ENCODE results near the gene KIF2B. TPM values are rescaled to one million over a fixed set of nuclear protein-coding genes. Genes with fewer than 3 reads are reported as not detected.

KIF2B gene
- total and polyA plus RNA-seq, 2 of the 4 experiments (the other 2 are of a cell fraction), result not detected

DNA sequence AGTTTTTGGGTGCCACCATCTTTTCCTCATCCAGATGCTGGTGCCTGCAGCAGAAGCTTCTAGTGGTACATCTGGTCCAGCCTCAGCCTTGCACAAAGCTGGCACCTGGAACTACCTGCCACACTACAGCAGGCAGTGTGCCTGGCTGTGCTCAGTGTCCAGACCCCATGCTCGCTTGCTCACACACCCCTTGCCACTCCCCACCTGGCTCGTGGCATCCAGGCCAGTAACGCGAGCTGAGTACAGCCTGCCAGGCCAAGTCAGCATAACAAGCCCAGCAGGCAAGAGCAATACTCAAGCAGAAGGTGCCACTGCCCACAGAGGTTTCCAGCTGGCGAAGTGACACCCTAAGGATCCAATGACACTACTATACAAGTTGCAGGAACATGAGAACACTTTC, 29.7 kb upstream of the KIF2B start:
- Histone ChIP-seq H2BK5ac (ENCODE audit: low read depth, low read length, poor library complexity, severe bottlenecking) (no peak overlapping the region), H4K91ac (ENCODE audit: insufficient read depth, low read depth, low read length) (no peak overlapping the region), H3K4me1 (ENCODE audit: control insufficient read depth, insufficient read depth, low read length) (no peaks in the 10 kb centered on the region), H2AK9ac (replicated peaks; ENCODE audit: low read depth, low read length, poor library complexity) (no peak overlapping the region), H3K18ac (ENCODE audit: low read depth, low read length) (no peak overlapping the region), H3K4me2 (ENCODE audit: low read depth, low read length) (no peak overlapping the region), H3K14ac (replicated peaks; ENCODE audit: low read depth, low read length) (no peak overlapping the region), H3K9me3 (ENCODE audit: control insufficient read depth, insufficient read depth, low read length) (peaks cover 17% of the 10 kb centered on the region), H4K20me1 (ENCODE audit: insufficient read depth, low read length) (no peaks in the 10 kb centered on the region), H3K4me3 (ENCODE audit: insufficient read depth, low read depth, low read length) (no peak overlapping the region), H3K4ac (ENCODE audit: low read depth, low read length) (no peak overlapping the region), H3K36me3 (ENCODE audit: control insufficient read depth, insufficient read depth, low read length) (no peaks in the 10 kb centered on the region), H3K23ac (ENCODE audit: low read depth, low read length) (no peak overlapping the region), H2BK120ac (ENCODE audit: low read depth, low read length) (no peak overlapping the region), H2AK5ac (ENCODE audit: low read depth, low read length) (no peak overlapping the region), H4K5ac (ENCODE audit: low read depth, low read length) (no peak overlapping the region), H3K56ac (ENCODE audit: extremely low read depth, insufficient read depth, low read length) (no peak overlapping the region), H4K8ac (ENCODE audit: low read depth in 2 of 2, low read length in 2 of 2) (no peak overlapping the region), H2AFZ (replicated peaks; ENCODE audit: low read length, poor library complexity) (no peak overlapping the region), H3K79me1 (ENCODE audit: low read depth in 1 of 2, low read length in 2 of 2) (no peaks in the 10 kb centered on the region), H2BK15ac (ENCODE audit: low read depth, low read length) (no peak overlapping the region), H2BK20ac (ENCODE audit: low read depth, low read length) (no peak overlapping the region), H3K27ac (ENCODE audit: insufficient read depth, low read length) (no peak overlapping the region), H3K9ac (ENCODE audit: low read depth, low read length) (no peak overlapping the region), H3K27me3 (ENCODE audit: control insufficient read depth, insufficient read depth, low read length) (no peaks in the 10 kb centered on the region), H3K9me1 (ENCODE audit: insufficient read depth, low read length) (no peaks in the 10 kb centered on the region)
- TF ChIP-seq NFE2L2 (IDR thresholded peaks at IDR 0.05; ENCODE audit: low read depth, low read length), result no peak
- TF ChIP-seq, protein P1, sequence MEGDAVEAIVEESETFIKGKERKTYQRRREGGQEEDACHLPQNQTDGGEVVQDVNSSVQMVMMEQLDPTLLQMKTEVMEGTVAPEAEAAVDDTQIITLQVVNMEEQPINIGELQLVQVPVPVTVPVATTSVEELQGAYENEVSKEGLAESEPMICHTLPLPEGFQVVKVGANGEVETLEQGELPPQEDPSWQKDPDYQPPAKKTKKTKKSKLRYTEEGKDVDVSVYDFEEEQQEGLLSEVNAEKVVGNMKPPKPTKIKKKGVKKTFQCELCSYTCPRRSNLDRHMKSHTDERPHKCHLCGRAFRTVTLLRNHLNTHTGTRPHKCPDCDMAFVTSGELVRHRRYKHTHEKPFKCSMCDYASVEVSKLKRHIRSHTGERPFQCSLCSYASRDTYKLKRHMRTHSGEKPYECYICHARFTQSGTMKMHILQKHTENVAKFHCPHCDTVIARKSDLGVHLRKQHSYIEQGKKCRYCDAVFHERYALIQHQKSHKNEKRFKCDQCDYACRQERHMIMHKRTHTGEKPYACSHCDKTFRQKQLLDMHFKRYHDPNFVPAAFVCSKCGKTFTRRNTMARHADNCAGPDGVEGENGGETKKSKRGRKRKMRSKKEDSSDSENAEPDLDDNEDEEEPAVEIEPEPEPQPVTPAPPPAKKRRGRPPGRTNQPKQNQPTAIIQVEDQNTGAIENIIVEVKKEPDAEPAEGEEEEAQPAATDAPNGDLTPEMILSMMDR (conservative IDR thresholded peaks at IDR 0.05; ENCODE audit: low read depth, low read length), result no peak
- TF ChIP-seq, protein P2, sequence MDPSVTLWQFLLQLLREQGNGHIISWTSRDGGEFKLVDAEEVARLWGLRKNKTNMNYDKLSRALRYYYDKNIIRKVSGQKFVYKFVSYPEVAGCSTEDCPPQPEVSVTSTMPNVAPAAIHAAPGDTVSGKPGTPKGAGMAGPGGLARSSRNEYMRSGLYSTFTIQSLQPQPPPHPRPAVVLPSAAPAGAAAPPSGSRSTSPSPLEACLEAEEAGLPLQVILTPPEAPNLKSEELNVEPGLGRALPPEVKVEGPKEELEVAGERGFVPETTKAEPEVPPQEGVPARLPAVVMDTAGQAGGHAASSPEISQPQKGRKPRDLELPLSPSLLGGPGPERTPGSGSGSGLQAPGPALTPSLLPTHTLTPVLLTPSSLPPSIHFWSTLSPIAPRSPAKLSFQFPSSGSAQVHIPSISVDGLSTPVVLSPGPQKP (IDR thresholded peaks at IDR 0.05; ENCODE audit: borderline replicate concordance, low read depth, low read length), result no peak
- TF ChIP-seq, protein P3, sequence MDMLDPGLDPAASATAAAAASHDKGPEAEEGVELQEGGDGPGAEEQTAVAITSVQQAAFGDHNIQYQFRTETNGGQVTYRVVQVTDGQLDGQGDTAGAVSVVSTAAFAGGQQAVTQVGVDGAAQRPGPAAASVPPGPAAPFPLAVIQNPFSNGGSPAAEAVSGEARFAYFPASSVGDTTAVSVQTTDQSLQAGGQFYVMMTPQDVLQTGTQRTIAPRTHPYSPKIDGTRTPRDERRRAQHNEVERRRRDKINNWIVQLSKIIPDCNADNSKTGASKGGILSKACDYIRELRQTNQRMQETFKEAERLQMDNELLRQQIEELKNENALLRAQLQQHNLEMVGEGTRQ (IDR thresholded peaks at IDR 0.05; ENCODE audit: low read depth, low read length), result no peak
- TF ChIP-seq RCOR1 (IDR thresholded peaks at IDR 0.05; ENCODE audit: insufficient replicate concordance, low read length), result no peak
- TF ChIP-seq SMC3 (IDR thresholded peaks at IDR 0.05; ENCODE audit: low read depth, low read length), result no peak
- no peak for TF ChIP-seq FOS (IDR thresholded peaks at IDR 0.05; ENCODE audit: low read depth, low read length)
- no peak for TF ChIP-seq MAFK (IDR thresholded peaks at IDR 0.05; ENCODE audit: low read depth, low read length)
- TF ChIP-seq CHD1 (IDR thresholded peaks at IDR 0.05; ENCODE audit: low read depth, low read length), result no peak
- no peak for TF ChIP-seq CEBPB (IDR thresholded peaks at IDR 0.05; ENCODE audit: low read depth, low read length)
- no peak for TF ChIP-seq RAD21 (IDR thresholded peaks at IDR 0.05; ENCODE audit: low read length)
- ChIA-PET POLR2A (ENCODE audit: unreplicated experiment) (no interaction called here), CTCF (no interaction called here)
- BruUV-seq (replicated peaks), result no TSS peak
- DNase-seq (no peak), ATAC-seq (ENCODE audit: low read depth) (no peak)
- dilution Hi-C loops (cut with HindIII; ENCODE audit: low sequenced_read_pairs, unreplicated experiment) (no loop called here), in situ Hi-C loops (cut with MboI; ENCODE audit: low sequenced_read_pairs) (no loop called here), intact Hi-C loops (cut with micrococcal nuclease) (no loop called here)
- 58% methylated on average over 4 of the region's 5 CpGs; no CpG with 5 or more reads in 1 of the 2 experiments for WGBS, 2 experiments (ENCODE audit: extremely low coverage in 2 of 2, insufficient read length in 1 of 2)
